ENCODE measurements around the gene HOGA1. TPM values are rescaled to one million over a fixed set of nuclear protein-coding genes. Genes with fewer than 3 reads are reported as not detected.
"Not testable (repeated sequence)": the region's sequence is repeated elsewhere in the genome, so short reads cannot be mapped to it uniquely, and the experiment has no call there.

Gene HOGA1
- total RNA-seq, 2 donors from 2014 or later, result 1.0 to 2.7 TPM

- intact Hi-C loops (cut with DNase I), result loop anchor here (5.0 kb wide), 1 partner anchor 47 kb away; the partner anchor contains the start of gene AVPI1
- H3K9me3 ChIP-seq, result no peaks in the 10 kb centered on the region
- H3K27me3 ChIP-seq (replicated peaks; ENCODE audit: insufficient read depth), result no peaks in the 10 kb centered on the region
- DNase-seq (ENCODE audit: low spot score), result peak; percentile 99
- no peaks in the 10 kb centered on the region for H3K4me1 ChIP-seq (replicated peaks)
- no peaks in the 10 kb centered on the region for H3K36me3 ChIP-seq
- H3K27ac ChIP-seq, result peak within 1 kb of the TSS; percentile 56 to 78
- 3% methylated on average over 49 of the region's 54 CpGs for WGBS
- TF ChIP-seq POLR2A (IDR thresholded peaks at IDR 0.05) (peak; percentile 91), POLR2AphosphoS5 (IDR thresholded peaks at IDR 0.05) (peak; percentile 97), CTCF (IDR thresholded peaks at IDR 0.05) (no peak)
- peak within 1 kb of the TSS; percentile 53 to 72 for H3K4me3 ChIP-seq
Measured at GRCh38 chr10:97640174-97640867, 56.1 kb downstream of the HOGA1 start, which contains the start of gene PI4K2A. PI4K2A (plus strand) TSS chr10:97640671; CDS start chr10:97640743, 72 bp downstream.

- no peaks in the 10 kb centered on the region for H3K9me3 ChIP-seq
- intact Hi-C loops (cut with DNase I), result loop anchor here (5.0 kb wide), 1 partner anchor 46 kb away; the partner anchor contains the start of gene AVPI1
- H3K4me3 ChIP-seq, result peak overlapping the region; percentile 53 to 72
- H3K27me3 ChIP-seq (replicated peaks; ENCODE audit: insufficient read depth), result no peaks in the 10 kb centered on the region
- no peaks in the 10 kb centered on the region for H3K4me1 ChIP-seq (replicated peaks)
- 2% methylated on average over 37 of the region's 67 CpGs for WGBS
- H3K27ac ChIP-seq, result peak overlapping the region; percentile 56 to 78
- DNase-seq (ENCODE audit: low spot score), result peak; percentile 5
- TF ChIP-seq POLR2AphosphoS5 (IDR thresholded peaks at IDR 0.05) (no peak), CTCF (IDR thresholded peaks at IDR 0.05) (no peak), POLR2A (IDR thresholded peaks at IDR 0.05) (no peak)
- no peaks in the 10 kb centered on the region for H3K36me3 ChIP-seq
Measured at GRCh38 chr10:97640868-97641811, 57.0 kb downstream of the HOGA1 start.

GRCh38 chr10:97642471-97643159, 58.4 kb downstream of the HOGA1 start:
- not testable (repeated sequence) for H3K4me1 ChIP-seq (replicated peaks); DNase-seq (ENCODE audit: low spot score); H3K27ac ChIP-seq; H3K9me3 ChIP-seq; H3K4me3 ChIP-seq; H3K27me3 ChIP-seq (replicated peaks; ENCODE audit: insufficient read depth); H3K36me3 ChIP-seq
- 95% methylated on average over 13 of the region's 13 CpGs for WGBS
- intact Hi-C loops (cut with DNase I), result loop anchor here (5.0 kb wide), 1 partner anchor 45 kb away; the partner anchor contains the start of gene AVPI1

- Histone ChIP-seq H3K36me3 (no peaks in the 10 kb centered on the region), H3K4me1 (replicated peaks) (no peaks in the 10 kb centered on the region), H3K27me3 (replicated peaks; ENCODE audit: insufficient read depth) (no peaks in the 10 kb centered on the region), H3K9me3 (no peaks in the 10 kb centered on the region), H3K27ac (no peak overlapping the region), H3K4me3 (no peak overlapping the region)
- TF ChIP-seq POLR2AphosphoS5 (IDR thresholded peaks at IDR 0.05) (no peak), CTCF (IDR thresholded peaks at IDR 0.05) (no peak), POLR2A (IDR thresholded peaks at IDR 0.05) (no peak)
- DNase-seq (ENCODE audit: low spot score), result no peak
- intact Hi-C loops (cut with DNase I), result loop anchor here (5.0 kb wide), 1 partner anchor 44 kb away; the partner anchor contains the start of gene AVPI1
- WGBS, result 77% methylated on average over 4 of the region's 4 CpGs
Measured at GRCh38 chr10:97643441-97643985, 59.3 kb downstream of the HOGA1 start.
